Nephron progenitor cell (in vitro differentiated cells): ENCODE results near the gene HPGDS.

Source experiments
- DNase-seq: peaks from one replicate; pipeline ENCODE4 v3.0.0; 2021
- H3K27ac Mint-ChIP-seq: 2 replicates; pipeline ENCODE4 v1.8.0; 2021; ENCODE audit warnings: mild to moderate bottlenecking, moderate library complexity, mixed read lengths
- H3K27me3 Mint-ChIP-seq: 2 replicates; pipeline ENCODE4 v1.8.0; 2021; ENCODE audit warnings: mild to moderate bottlenecking, low read depth, mixed read lengths; ENCODE audit not compliant: poor library complexity
- H3K36me3 Mint-ChIP-seq: 2 replicates; pipeline ENCODE4 v1.8.0; 2021; ENCODE audit warnings: low read depth, mixed read lengths
- H3K4me1 Mint-ChIP-seq: 2 replicates; pipeline ENCODE4 v1.8.0; 2021; ENCODE audit warnings: mixed read lengths
- H3K4me3 Mint-ChIP-seq: 2 replicates; pipeline ENCODE4 v1.8.0; 2021; ENCODE audit warnings: mild to moderate bottlenecking, moderate library complexity, mixed read lengths
- H3K9me3 Mint-ChIP-seq: 2 replicates; pipeline ENCODE4 v1.8.0; 2021; ENCODE audit warnings: mild to moderate bottlenecking, moderate library complexity, mixed read lengths
- CTCF ChIP-seq: fragments of 200-600 bp; sonication (generic); IDR thresholded peaks from 2 replicates; pipeline ENCODE4 v1.5.0; 2021; ENCODE audit warnings: antibody characterized with exemption

HPGDS gene

GRCh38 chr4:94346541-94346940 lies 3.9 kb upstream of the HPGDS start:
- no peak overlapping the region for H3K4me3 Mint-ChIP-seq
- H3K27me3 Mint-ChIP-seq: no peaks in the 10 kb centered on the region
- no peaks in the 10 kb centered on the region for H3K36me3 Mint-ChIP-seq
- H3K9me3 Mint-ChIP-seq: peaks cover 2% of the 10 kb centered on the region
- no peaks in the 10 kb centered on the region for H3K4me1 Mint-ChIP-seq
- H3K27ac Mint-ChIP-seq: no peak overlapping the region
- no peak for TF ChIP-seq CTCF
- no peak for DNase-seq

- no peaks in the 10 kb centered on the region for H3K27me3 Mint-ChIP-seq
- no peak for TF ChIP-seq CTCF
- no peak overlapping the region for H3K4me3 Mint-ChIP-seq
- H3K36me3 Mint-ChIP-seq: no peaks in the 10 kb centered on the region
- H3K4me1 Mint-ChIP-seq: no peaks in the 10 kb centered on the region
- H3K27ac Mint-ChIP-seq: no peak overlapping the region
- no peak for DNase-seq
- peaks cover 2% of the 10 kb centered on the region for H3K9me3 Mint-ChIP-seq
Measured at GRCh38 chr4:94345969-94346368, 3.3 kb upstream of the HPGDS start.

- TF ChIP-seq CTCF: no peak
- no peak overlapping the region for H3K27ac Mint-ChIP-seq
- H3K4me1 Mint-ChIP-seq: no peaks in the 10 kb centered on the region
- no peaks in the 10 kb centered on the region for H3K27me3 Mint-ChIP-seq
- no peak overlapping the region for H3K4me3 Mint-ChIP-seq
- no peak for DNase-seq
- peaks cover 2% of the 10 kb centered on the region for H3K9me3 Mint-ChIP-seq
- no peaks in the 10 kb centered on the region for H3K36me3 Mint-ChIP-seq
Measured at GRCh38 chr4:94345266-94345665, 2.6 kb upstream of the HPGDS start.

- Mint-ChIP-seq H3K27ac (no peak overlapping the region), H3K36me3 (no peaks in the 10 kb centered on the region), H3K9me3 (no peaks in the 10 kb centered on the region), H3K4me3 (no peak overlapping the region), H3K4me1 (no peaks in the 10 kb centered on the region), H3K27me3 (no peaks in the 10 kb centered on the region)
- DNase-seq: no peak
- TF ChIP-seq CTCF: no peak
Measured at GRCh38 chr4:94344457-94344856, 1.8 kb upstream of the HPGDS start.

- no peaks in the 10 kb centered on the region for H3K27me3 Mint-ChIP-seq
- DNase-seq: no peak
- H3K27ac Mint-ChIP-seq: no peak overlapping the region
- H3K36me3 Mint-ChIP-seq: no peaks in the 10 kb centered on the region
- no peaks in the 10 kb centered on the region for H3K4me1 Mint-ChIP-seq
- TF ChIP-seq CTCF: no peak
- no peak overlapping the region for H3K4me3 Mint-ChIP-seq
- H3K9me3 Mint-ChIP-seq: no peaks in the 10 kb centered on the region
Measured at GRCh38 chr4:94341481-94342370, 910 bp downstream of the HPGDS start.

GRCh38 chr4:94339779-94340178 lies 2.9 kb downstream of the HPGDS start:
- Mint-ChIP-seq H3K4me3 (no peak overlapping the region), H3K4me1 (no peaks in the 10 kb centered on the region), H3K36me3 (no peaks in the 10 kb centered on the region), H3K9me3 (no peaks in the 10 kb centered on the region), H3K27ac (no peak overlapping the region), H3K27me3 (peaks cover 3% of the 10 kb centered on the region)
- DNase-seq: no peak
- TF ChIP-seq CTCF: no peak
